H1 (cell line): ENCODE measurements around the gene FANK1. TPM values are rescaled to one million over a fixed set of nuclear protein-coding genes. Genes with fewer than 3 reads are reported as not detected.

Experiments
- FOSL1 ChIP-seq: IDR thresholded peaks from 2 replicates; pipeline ENCODE4 v1.6.1; 2011; ENCODE audit warnings: mild to moderate bottlenecking, low read depth, low read length, moderate library complexity; ENCODE audit not compliant: insufficient read depth
- polyA plus RNA-seq, 7 experiments: library from polyadenylated mRNA; depleted of rRNA in 3 of 7; stranded (reverse) in 5 of 7; unstranded in 2 of 7; fragments of >200 nt in 5 of 7; fragments of 200-250 nt in 2 of 7; gene quantifications; 1 replicate in 5 of 7; 2 replicates in 1 of 7; 4 replicates in 1 of 7; pipeline versions ENCODE4 v1.2.1 to v1.2.3, GENCODE V29; 2011 to 2013; ENCODE audit warnings: missing spikeins in 2 of 7, mixed read lengths in 2 of 7
- total RNA-seq: library from RNA; stranded (reverse); fragmentation: NEBNext Ultra II Directional; extraction: Animal tissue kit (Norgen Biotek cat#: 25700); gene quantifications from 2 replicates; pipeline ENCODE4 v1.2.1, GENCODE V29; 2021

The FANK1 gene
- total and polyA plus RNA-seq, 2 of the 8 experiments (the other 6 are each of a cell fraction or from before 2014, with no cell fraction given) = 1.2 TPM; not detected in 1

GRCh38 chr10:125985557-125986240 lies 89.3 kb downstream of the FANK1 start (continued):
- TF ChIP-seq FOSL1 = no peak
